Neuronal stem cell (in vitro differentiated cells): ENCODE data around the gene NF2.
"Not testable (repeated sequence)": the region's sequence is repeated elsewhere in the genome, so short reads cannot be mapped to it uniquely, and the experiment has no call there.

ENCODE experiments used
- DNase-seq: peaks from one replicate; pipeline ENCODE4 v3.0.0-alpha.2; 2013; ENCODE audit warnings: low spot score
- H2AFZ ChIP-seq: one replicate; pipeline ENCODE4 v1.6.1; 2013; ENCODE audit warnings: mild to moderate bottlenecking, low read length, inconsistent platforms
- H2AK5ac ChIP-seq: 2 replicates; pipeline ENCODE4 v1.6.1; 2013; ENCODE audit warnings: low read depth, mild to moderate bottlenecking, inconsistent platforms, low read length, moderate library complexity, mixed read lengths
- H2BK120ac ChIP-seq: 2 replicates; pipeline ENCODE4 v1.6.1; 2013; ENCODE audit warnings: low read depth, mild to moderate bottlenecking, inconsistent platforms, low read length, moderate library complexity, mixed read lengths
- H2BK12ac ChIP-seq: one replicate; pipeline ENCODE4 v1.6.1; 2013; ENCODE audit warnings: low read length, inconsistent platforms
- H2BK15ac ChIP-seq: 2 replicates; pipeline ENCODE4 v1.6.1; 2013; ENCODE audit warnings: mild to moderate bottlenecking, low read length, inconsistent platforms, mixed read lengths
- H2BK5ac ChIP-seq: one replicate; pipeline ENCODE4 v1.6.1; 2013; ENCODE audit warnings: inconsistent platforms, mild to moderate bottlenecking, low read length, moderate library complexity
- H3K14ac ChIP-seq: one replicate; pipeline ENCODE4 v1.6.1; 2013; ENCODE audit warnings: low read length, inconsistent platforms
- H3K18ac ChIP-seq: 2 replicates; pipeline ENCODE4 v1.6.1; 2013; ENCODE audit warnings: low read length, inconsistent platforms
- H3K23ac ChIP-seq: 2 replicates; pipeline ENCODE4 v1.6.1; 2013; ENCODE audit warnings: low read depth, mild to moderate bottlenecking, mixed read lengths, low read length, inconsistent platforms; ENCODE audit not compliant: poor library complexity
- H3K27ac ChIP-seq: replicated peaks from 3 replicates; pipeline ENCODE4 v1.5.1; 2013; ENCODE audit warnings: low read length, inconsistent platforms
- H3K27me3 ChIP-seq, 3 experiments: 2 replicates each; pipeline ENCODE4 v1.6.1; 2013; ENCODE audit warnings: low read length in 3 of 3, mild to moderate bottlenecking in 2 of 3, inconsistent platforms in 1 of 3, low read depth in 1 of 3, mixed read lengths in 1 of 3, moderate library complexity in 1 of 3; ENCODE audit not compliant: control insufficient read depth in 3 of 3, insufficient read depth in 3 of 3
- H3K36me3 ChIP-seq, 2 donors: replicated peaks in 1 of 2; 2 replicates each; pipeline ENCODE4 v1.6.1; 2013; ENCODE audit warnings: low read length in 2 of 2; ENCODE audit not compliant: control insufficient read depth in 2 of 2, insufficient read depth in 2 of 2
- H3K4ac ChIP-seq: 2 replicates; pipeline ENCODE4 v1.6.1; 2013; ENCODE audit warnings: inconsistent platforms, mild to moderate bottlenecking, low read length, moderate library complexity
- H3K4me1 ChIP-seq, 2 donors: 1 replicate in 1 of 2; 2 replicates in 1 of 2; pipeline ENCODE4 v1.6.1; 2013; ENCODE audit warnings: low read length in 2 of 2, low read depth in 1 of 2; ENCODE audit not compliant: control insufficient read depth in 2 of 2, insufficient read depth in 1 of 2
- H3K4me2 ChIP-seq: one replicate; pipeline ENCODE4 v1.6.1; 2013; ENCODE audit warnings: mild to moderate bottlenecking, low read length, inconsistent platforms; ENCODE audit not compliant: insufficient read depth, poor library complexity, severe bottlenecking
- H3K4me3 ChIP-seq, 2 donors: 2 replicates each; pipeline ENCODE4 v1.5.1; 2013; ENCODE audit warnings: low read length in 2 of 2, mild to moderate bottlenecking in 2 of 2, inconsistent platforms in 1 of 2, moderate library complexity in 1 of 2
- H3K79me1 ChIP-seq: one replicate; pipeline ENCODE4 v1.6.1; 2013; ENCODE audit warnings: low read depth, mild to moderate bottlenecking, inconsistent platforms, low read length, moderate library complexity
- H3K9ac ChIP-seq: one replicate; pipeline ENCODE4 v1.6.1; 2013; ENCODE audit warnings: mild to moderate bottlenecking, low read depth, low read length, inconsistent platforms; ENCODE audit not compliant: poor library complexity
- H3K9me3 ChIP-seq, 2 donors: replicated peaks in 1 of 2; 2 replicates each; pipeline versions ENCODE3 to v1.6.1; 2013; ENCODE audit warnings: low read length in 2 of 2, mild to moderate bottlenecking in 2 of 2, inconsistent platforms in 1 of 2, low read depth in 1 of 2, mixed read lengths in 1 of 2, moderate library complexity in 1 of 2; ENCODE audit not compliant: control insufficient read depth in 2 of 2, insufficient read depth in 1 of 2
- H4K8ac ChIP-seq: one replicate; pipeline ENCODE4 v1.6.1; 2013; ENCODE audit warnings: low read depth, mild to moderate bottlenecking, inconsistent platforms, low read length, moderate library complexity
- H4K91ac ChIP-seq: one replicate; pipeline ENCODE4 v1.6.1; 2013; ENCODE audit warnings: low read length, low read depth, mild to moderate bottlenecking, inconsistent platforms; ENCODE audit not compliant: poor library complexity
- WGBS, 2 donors: extraction: QIAGEN DNeasy Blood & Tissue Kit; methylation state at CpG; one replicate each; pipeline ENCODE4 v1.1.7; 2013; ENCODE audit warnings: missing lambda C conversion rate in 2 of 2, mixed read lengths in 1 of 2; ENCODE audit not compliant: insufficient read length in 2 of 2, insufficient replicate concordance in 1 of 2; ENCODE audit errors: extremely low coverage in 2 of 2; 5-methylcytosine and 5-hydroxymethylcytosine counted together

Gene NF2

DNA sequence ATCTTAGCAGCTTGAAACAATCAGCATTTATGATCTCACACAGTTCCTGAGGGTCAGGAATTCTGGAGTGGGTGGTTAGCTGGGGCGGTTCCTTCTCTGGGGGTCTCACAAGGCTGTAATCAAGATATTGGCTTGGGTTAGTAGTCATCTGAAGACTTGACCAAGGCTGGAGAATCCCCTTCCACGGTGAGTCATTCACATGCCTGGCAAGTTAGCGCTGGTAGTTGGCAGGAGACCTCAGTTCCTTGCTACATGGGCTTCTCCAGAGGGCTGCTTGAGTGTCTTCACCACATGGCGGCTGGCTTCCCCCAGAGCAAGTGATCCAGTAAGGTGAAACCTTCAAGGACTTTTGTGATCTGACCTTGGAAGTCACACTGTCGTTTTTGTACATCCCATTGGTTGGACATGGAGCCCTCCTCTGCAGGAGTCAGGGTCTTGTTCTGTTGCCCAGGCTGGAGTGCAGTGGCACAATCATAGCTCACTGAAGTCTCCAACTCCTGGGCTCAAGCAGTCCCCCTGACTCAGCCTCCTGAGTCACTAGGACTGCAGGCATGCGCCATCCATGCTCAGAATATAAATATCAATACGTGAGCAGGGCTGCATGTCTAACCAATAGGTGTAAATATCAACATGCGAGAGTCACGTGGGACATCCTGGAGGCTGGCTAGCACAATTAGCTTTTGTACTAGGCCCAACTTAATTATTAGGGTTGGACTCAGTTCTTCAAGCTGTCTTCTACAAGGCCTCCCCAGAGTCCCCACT, 15.3 kb upstream of the NF2 start:
- Histone ChIP-seq H3K4ac (no peak overlapping the region), H3K36me3 (no peaks in the 10 kb centered on the region), H3K27me3 (no peaks in the 10 kb centered on the region), H2AK5ac (no peak overlapping the region), H4K91ac (no peak overlapping the region), H2BK5ac (no peak overlapping the region), H4K8ac (no peak overlapping the region), H2AFZ (no peak overlapping the region), H2BK120ac (no peak overlapping the region), H3K18ac (no peak overlapping the region), H3K23ac (no peak overlapping the region), H3K4me3 (no peak overlapping the region), H3K79me1 (no peaks in the 10 kb centered on the region), H3K9ac (no peak overlapping the region), H2BK15ac (no peak overlapping the region), H3K4me2 (no peak overlapping the region), H3K9me3 (no peaks in the 10 kb centered on the region), H3K4me1 (no peaks in the 10 kb centered on the region), H2BK12ac (no peak overlapping the region), H3K14ac (no peak overlapping the region), H3K27ac (no peak overlapping the region)
- WGBS, 2 donors, result no CpG with 5 or more reads among the region's 9 CpGs
- DNase-seq, result no peak

GRCh38 chr22:29593923-29594322, 9.5 kb upstream of the NF2 start:
- no peak overlapping the region for H3K27ac ChIP-seq
- WGBS, 2 donors, result no CpG with 5 or more reads among the region's 4 CpGs
- no peaks in the 10 kb centered on the region for H3K27me3 ChIP-seq
- H3K18ac ChIP-seq, result no peak overlapping the region
- no peak overlapping the region for H2BK120ac ChIP-seq
- H2BK12ac ChIP-seq, result no peak overlapping the region
- no peaks in the 10 kb centered on the region for H3K79me1 ChIP-seq
- DNase-seq, result no peak
- H4K8ac ChIP-seq, result no peak overlapping the region
- H3K23ac ChIP-seq, result no peak overlapping the region
- no peaks in the 10 kb centered on the region for H3K36me3 ChIP-seq
- no peak overlapping the region for H3K4me2 ChIP-seq
- no peak overlapping the region for H3K4ac ChIP-seq
- no peak overlapping the region for H3K4me3 ChIP-seq
- no peak overlapping the region for H3K14ac ChIP-seq
- no peak overlapping the region for H2AFZ ChIP-seq
- H3K9me3 ChIP-seq, result no peaks in the 10 kb centered on the region
- no peak overlapping the region for H2BK5ac ChIP-seq
- H3K4me1 ChIP-seq, result no peaks in the 10 kb centered on the region
- no peak overlapping the region for H4K91ac ChIP-seq
- H3K9ac ChIP-seq, result no peak overlapping the region
- H2BK15ac ChIP-seq, result no peak overlapping the region
- H2AK5ac ChIP-seq, result no peak overlapping the region

DNA sequence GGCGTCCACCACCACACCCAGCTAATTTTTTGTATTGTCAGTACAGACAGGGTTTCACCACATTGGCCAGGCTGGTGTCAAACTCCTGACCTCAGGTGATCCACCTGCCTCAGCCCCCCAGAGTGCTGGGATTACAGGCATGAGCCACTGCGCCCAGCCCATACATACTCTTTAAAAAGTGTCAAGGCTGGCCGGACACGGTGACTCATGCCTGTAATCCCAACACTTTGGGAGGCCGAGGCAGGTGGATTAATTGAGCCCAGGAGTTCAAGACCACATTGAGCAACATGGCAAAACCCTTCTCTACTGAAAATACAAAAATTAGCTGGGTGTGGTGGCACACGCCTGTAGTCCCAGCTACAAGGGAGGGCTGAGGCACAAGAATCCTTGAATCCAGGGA, 9.0 kb upstream of the NF2 start:
- H2BK12ac ChIP-seq, H3K14ac ChIP-seq, H2BK15ac ChIP-seq, H3K23ac ChIP-seq, H3K4me2 ChIP-seq, H3K4ac ChIP-seq, H3K36me3 ChIP-seq, DNase-seq, H2BK5ac ChIP-seq, H3K79me1 ChIP-seq, H2BK120ac ChIP-seq, H2AK5ac ChIP-seq, H3K9ac ChIP-seq, H3K18ac ChIP-seq, H2AFZ ChIP-seq, H3K27ac ChIP-seq, H3K4me1 ChIP-seq, H3K9me3 ChIP-seq, H3K27me3 ChIP-seq, H4K91ac ChIP-seq, H4K8ac ChIP-seq, H3K4me3 ChIP-seq: not testable (repeated sequence)
- WGBS, 2 donors, result no CpG with 5 or more reads among the region's 6 CpGs

- H3K79me1 ChIP-seq, result no peaks in the 10 kb centered on the region
- no peak overlapping the region for H3K14ac ChIP-seq
- H3K27ac ChIP-seq, result no peak overlapping the region
- H3K4me1 ChIP-seq, result no peaks in the 10 kb centered on the region
- no peak overlapping the region for H3K9ac ChIP-seq
- H2BK12ac ChIP-seq, result no peak overlapping the region
- no peak overlapping the region for H3K23ac ChIP-seq
- H3K36me3 ChIP-seq, result no peaks in the 10 kb centered on the region
- H2BK5ac ChIP-seq, result no peak overlapping the region
- H2BK15ac ChIP-seq, result no peak overlapping the region
- H3K4me3 ChIP-seq, result no peak overlapping the region
- H2AK5ac ChIP-seq, result no peak overlapping the region
- H4K8ac ChIP-seq, result no peak overlapping the region
- no peak overlapping the region for H4K91ac ChIP-seq
- no peak overlapping the region for H3K18ac ChIP-seq
- DNase-seq, result no peak
- H3K4me2 ChIP-seq, result no peak overlapping the region
- H2AFZ ChIP-seq, result no peak overlapping the region
- H2BK120ac ChIP-seq, result no peak overlapping the region
- no peaks in the 10 kb centered on the region for H3K9me3 ChIP-seq
- WGBS, 2 donors, result no CpG with 5 or more reads among the region's 10 CpGs
- no peaks in the 10 kb centered on the region for H3K27me3 ChIP-seq
- no peak overlapping the region for H3K4ac ChIP-seq
Measured at GRCh38 chr22:29596408-29596807, 7.0 kb upstream of the NF2 start.
